DOHH2 (cell line): ENCODE measurements around the gene LGALS9.

ENCODE experiments used
- H3F3A ChIP-seq: fragments of 200-600 bp; sonication (generic), shearing (Covaris generic); 2 replicates; pipeline ENCODE4 v1.6.0; 2016; ENCODE audit warnings: antibody characterized with exemption, mild to moderate bottlenecking; ENCODE audit not compliant: control insufficient read depth, insufficient read depth
- H3K27ac ChIP-seq: fragments of 200-600 bp; sonication (generic); 2 replicates; pipeline ENCODE4 v1.5.1; 2014; ENCODE audit warnings: low read depth, mild to moderate bottlenecking, low read length, moderate library complexity
- H3K27me3 ChIP-seq: fragments of 200-600 bp; sonication (generic); 2 replicates; pipeline ENCODE4 v1.6.1; 2014; ENCODE audit warnings: mild to moderate bottlenecking, low read length, mixed read lengths; ENCODE audit not compliant: control insufficient read depth
- H3K36me3 ChIP-seq: fragments of 200-600 bp; sonication (generic); 2 replicates; pipeline ENCODE4 v1.6.1; 2014; ENCODE audit warnings: mild to moderate bottlenecking, low read length, moderate library complexity, mixed read lengths; ENCODE audit not compliant: control insufficient read depth
- H3K4me1 ChIP-seq: fragments of 200-600 bp; sonication (generic); 2 replicates; pipeline ENCODE4 v1.6.1; 2014; ENCODE audit warnings: mild to moderate bottlenecking, low read length, mixed read lengths; ENCODE audit not compliant: control insufficient read depth
- H3K4me2 ChIP-seq: fragments of 200-600 bp; sonication (generic); 2 replicates; pipeline ENCODE4 v1.6.0; 2014; ENCODE audit warnings: mild to moderate bottlenecking, low read length, moderate library complexity
- H3K4me3 ChIP-seq: fragments of 200-600 bp; sonication (generic); 2 replicates; pipeline ENCODE4 v1.5.1; 2014; ENCODE audit warnings: mild to moderate bottlenecking, low read length, mixed read lengths
- H3K79me2 ChIP-seq: fragments of 200-600 bp; sonication (generic); 2 replicates; pipeline ENCODE4 v1.6.1; 2014; ENCODE audit warnings: mild to moderate bottlenecking, low read length, mixed read lengths; ENCODE audit not compliant: control insufficient read depth
- H3K9me2 ChIP-seq: fragments of 200-600 bp; sonication (generic); replicated peaks from 2 replicates; pipeline ENCODE4 v1.6.1; 2014; ENCODE audit warnings: mild to moderate bottlenecking, low read length, mixed read lengths; ENCODE audit not compliant: control insufficient read depth
- H3K9me3 ChIP-seq: fragments of 200-600 bp; sonication (generic); 2 replicates; pipeline ENCODE4 v1.6.1; 2014; ENCODE audit warnings: antibody characterized with exemption, low read length, mixed read lengths; ENCODE audit not compliant: control insufficient read depth, insufficient read depth
- H4K20me1 ChIP-seq: fragments of 200-600 bp; sonication (generic); 2 replicates; pipeline ENCODE4 v1.6.0; 2014; ENCODE audit warnings: low read depth, mild to moderate bottlenecking, antibody characterized with exemption, low read length, moderate library complexity; ENCODE audit not compliant: control insufficient read depth, insufficient read depth
- CTCF ChIP-seq: fragments of 200-600 bp; sonication (generic); IDR thresholded peaks from one replicate; pipeline ENCODE4 v1.5.1; 2014; ENCODE audit warnings: antibody characterized with exemption, mild to moderate bottlenecking, low read depth, low read length; ENCODE audit not compliant: poor library complexity, severe bottlenecking
- EZH2phosphoT487 ChIP-seq: fragments of 200-600 bp; sonication (generic); IDR thresholded peaks from 2 replicates; pipeline ENCODE4 v1.6.1; 2017; ENCODE audit warnings: borderline replicate concordance, mild to moderate bottlenecking, antibody characterized with exemption, low read length, moderate library complexity, mixed read lengths

Gene LGALS9

DNA sequence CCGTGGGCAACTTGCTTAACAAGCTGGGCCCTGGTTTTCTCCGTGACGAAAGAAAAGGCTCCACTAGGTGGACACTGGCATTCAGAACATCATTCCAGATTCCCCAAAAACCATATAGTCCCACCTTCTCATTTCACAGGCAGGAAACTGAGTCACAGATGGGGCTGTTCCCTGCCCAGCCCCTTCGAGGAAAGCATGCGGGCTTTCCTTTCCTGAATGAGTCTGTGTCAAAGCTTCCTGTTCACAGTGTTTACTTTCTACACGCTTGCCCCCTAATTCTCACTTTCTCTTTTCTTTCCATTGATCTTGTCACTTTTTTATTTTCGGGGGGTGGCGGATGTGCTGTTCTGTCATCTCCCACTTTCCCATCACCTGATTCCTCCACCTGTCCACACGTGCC is 10.3 kb upstream of the LGALS9 start:
- H4K20me1 ChIP-seq: no peaks in the 10 kb centered on the region
- peaks cover 10% of the 10 kb centered on the region for H3K27me3 ChIP-seq
- H3K9me3 ChIP-seq: no peaks in the 10 kb centered on the region
- no peaks in the 10 kb centered on the region for H3K79me2 ChIP-seq
- no peaks in the 10 kb centered on the region for H3F3A ChIP-seq
- H3K4me1 ChIP-seq: no peaks in the 10 kb centered on the region
- no peaks in the 10 kb centered on the region for H3K36me3 ChIP-seq
- no peak overlapping the region for H3K4me2 ChIP-seq
- H3K9me2 ChIP-seq: no peaks in the 10 kb centered on the region
- no peak overlapping the region for H3K4me3 ChIP-seq
- no peak overlapping the region for H3K27ac ChIP-seq
- no peak for TF ChIP-seq EZH2phosphoT487
- no peak for TF ChIP-seq CTCF

- Histone ChIP-seq H3K79me2 (no peaks in the 10 kb centered on the region), H3K36me3 (no peaks in the 10 kb centered on the region), H3K9me2 (no peaks in the 10 kb centered on the region), H4K20me1 (no peaks in the 10 kb centered on the region), H3K9me3 (no peaks in the 10 kb centered on the region), H3F3A (no peaks in the 10 kb centered on the region), H3K4me1 (no peaks in the 10 kb centered on the region), H3K27ac (no peak overlapping the region), H3K4me2 (no peak overlapping the region), H3K27me3 (peaks cover 10% of the 10 kb centered on the region), H3K4me3 (no peak overlapping the region)
- no peak for TF ChIP-seq EZH2phosphoT487
- TF ChIP-seq CTCF: no peak
These were observed 9.5 kb upstream of the LGALS9 start for GRCh38 chr17:27621536-27621935.

DNA sequence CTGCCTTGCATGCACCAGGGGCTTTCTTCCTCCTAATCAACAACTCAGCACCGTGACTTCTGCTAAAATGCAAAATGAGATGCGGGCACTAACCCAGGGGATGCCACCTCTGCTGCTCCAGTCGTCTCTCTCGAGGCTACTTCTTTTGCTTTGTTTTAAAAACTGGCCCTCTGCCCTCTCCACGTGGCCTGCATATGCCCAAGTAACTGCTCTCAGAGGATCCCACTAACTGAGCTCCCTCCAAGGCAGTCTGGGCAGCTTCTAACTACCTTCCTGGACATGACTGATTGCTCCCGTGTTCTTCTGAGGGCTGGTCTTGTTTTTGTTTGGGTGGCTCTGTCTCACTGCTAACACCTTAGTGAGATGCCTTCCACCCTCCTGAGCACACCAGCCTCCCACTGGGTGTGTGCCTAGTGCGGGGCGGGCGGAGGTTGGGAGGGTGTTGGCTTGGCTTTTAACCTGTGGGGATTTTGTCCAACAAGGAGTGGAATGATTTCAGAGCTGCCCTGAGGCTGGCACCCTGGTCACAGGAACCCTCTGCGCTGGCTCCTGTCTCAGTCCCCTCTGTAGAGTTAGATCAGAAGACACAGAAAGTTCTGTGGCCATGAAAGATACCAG is 8.9 kb upstream of the LGALS9 start:
- Histone ChIP-seq H4K20me1 (no peaks in the 10 kb centered on the region), H3K4me1 (no peaks in the 10 kb centered on the region), H3K27ac (no peak overlapping the region), H3K4me3 (no peak overlapping the region), H3K9me2 (no peaks in the 10 kb centered on the region), H3F3A (no peaks in the 10 kb centered on the region), H3K36me3 (no peaks in the 10 kb centered on the region), H3K79me2 (no peaks in the 10 kb centered on the region), H3K9me3 (no peaks in the 10 kb centered on the region), H3K27me3 (peaks cover 10% of the 10 kb centered on the region), H3K4me2 (no peak overlapping the region)
- TF ChIP-seq CTCF (no peak), EZH2phosphoT487 (no peak)
